ENCODE measurements around the gene RAPGEF1.
A peak's percentile ranks its signal among the peaks of the same experiment; 100 is the strongest.

DNA sequence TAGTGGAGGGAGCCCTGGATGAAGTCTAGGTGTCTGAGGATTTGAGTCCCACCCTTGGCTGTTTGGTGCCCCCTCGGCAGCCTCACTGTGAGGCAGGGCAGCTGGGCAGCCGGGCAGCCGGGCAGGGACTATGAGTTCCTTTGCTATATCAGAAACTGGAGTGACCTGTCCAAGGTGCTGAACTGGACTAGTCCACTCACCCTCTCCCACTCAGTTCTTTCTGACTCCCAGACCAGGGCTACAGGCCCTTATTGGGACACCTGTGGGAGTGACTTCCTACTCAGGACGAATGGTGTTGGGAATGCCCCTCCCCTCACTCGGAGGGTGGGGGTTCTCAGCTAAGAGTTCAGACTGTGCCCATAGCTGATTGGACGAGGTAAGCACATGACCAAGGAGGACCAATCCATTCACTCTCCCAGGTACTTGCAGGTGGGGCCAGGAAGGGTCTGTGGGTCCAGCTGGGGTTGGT, 34.1 kb upstream of the RAPGEF1 start:
- no peak for TF ChIP-seq YY1 (tag by site-specific recombination; IDR thresholded peaks at IDR 0.05)
- TF ChIP-seq, protein P1, sequence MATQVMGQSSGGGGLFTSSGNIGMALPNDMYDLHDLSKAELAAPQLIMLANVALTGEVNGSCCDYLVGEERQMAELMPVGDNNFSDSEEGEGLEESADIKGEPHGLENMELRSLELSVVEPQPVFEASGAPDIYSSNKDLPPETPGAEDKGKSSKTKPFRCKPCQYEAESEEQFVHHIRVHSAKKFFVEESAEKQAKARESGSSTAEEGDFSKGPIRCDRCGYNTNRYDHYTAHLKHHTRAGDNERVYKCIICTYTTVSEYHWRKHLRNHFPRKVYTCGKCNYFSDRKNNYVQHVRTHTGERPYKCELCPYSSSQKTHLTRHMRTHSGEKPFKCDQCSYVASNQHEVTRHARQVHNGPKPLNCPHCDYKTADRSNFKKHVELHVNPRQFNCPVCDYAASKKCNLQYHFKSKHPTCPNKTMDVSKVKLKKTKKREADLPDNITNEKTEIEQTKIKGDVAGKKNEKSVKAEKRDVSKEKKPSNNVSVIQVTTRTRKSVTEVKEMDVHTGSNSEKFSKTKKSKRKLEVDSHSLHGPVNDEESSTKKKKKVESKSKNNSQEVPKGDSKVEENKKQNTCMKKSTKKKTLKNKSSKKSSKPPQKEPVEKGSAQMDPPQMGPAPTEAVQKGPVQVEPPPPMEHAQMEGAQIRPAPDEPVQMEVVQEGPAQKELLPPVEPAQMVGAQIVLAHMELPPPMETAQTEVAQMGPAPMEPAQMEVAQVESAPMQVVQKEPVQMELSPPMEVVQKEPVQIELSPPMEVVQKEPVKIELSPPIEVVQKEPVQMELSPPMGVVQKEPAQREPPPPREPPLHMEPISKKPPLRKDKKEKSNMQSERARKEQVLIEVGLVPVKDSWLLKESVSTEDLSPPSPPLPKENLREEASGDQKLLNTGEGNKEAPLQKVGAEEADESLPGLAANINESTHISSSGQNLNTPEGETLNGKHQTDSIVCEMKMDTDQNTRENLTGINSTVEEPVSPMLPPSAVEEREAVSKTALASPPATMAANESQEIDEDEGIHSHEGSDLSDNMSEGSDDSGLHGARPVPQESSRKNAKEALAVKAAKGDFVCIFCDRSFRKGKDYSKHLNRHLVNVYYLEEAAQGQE (tag by site-specific recombination; IDR thresholded peaks at IDR 0.05) = peak; percentile 96
- no peak for TF ChIP-seq ZBTB20 (tag by site-specific recombination; IDR thresholded peaks at IDR 0.05)
- no peak for TF ChIP-seq ZNF324 (tag by site-specific recombination; IDR thresholded peaks at IDR 0.05)
- TF ChIP-seq, protein P2, sequence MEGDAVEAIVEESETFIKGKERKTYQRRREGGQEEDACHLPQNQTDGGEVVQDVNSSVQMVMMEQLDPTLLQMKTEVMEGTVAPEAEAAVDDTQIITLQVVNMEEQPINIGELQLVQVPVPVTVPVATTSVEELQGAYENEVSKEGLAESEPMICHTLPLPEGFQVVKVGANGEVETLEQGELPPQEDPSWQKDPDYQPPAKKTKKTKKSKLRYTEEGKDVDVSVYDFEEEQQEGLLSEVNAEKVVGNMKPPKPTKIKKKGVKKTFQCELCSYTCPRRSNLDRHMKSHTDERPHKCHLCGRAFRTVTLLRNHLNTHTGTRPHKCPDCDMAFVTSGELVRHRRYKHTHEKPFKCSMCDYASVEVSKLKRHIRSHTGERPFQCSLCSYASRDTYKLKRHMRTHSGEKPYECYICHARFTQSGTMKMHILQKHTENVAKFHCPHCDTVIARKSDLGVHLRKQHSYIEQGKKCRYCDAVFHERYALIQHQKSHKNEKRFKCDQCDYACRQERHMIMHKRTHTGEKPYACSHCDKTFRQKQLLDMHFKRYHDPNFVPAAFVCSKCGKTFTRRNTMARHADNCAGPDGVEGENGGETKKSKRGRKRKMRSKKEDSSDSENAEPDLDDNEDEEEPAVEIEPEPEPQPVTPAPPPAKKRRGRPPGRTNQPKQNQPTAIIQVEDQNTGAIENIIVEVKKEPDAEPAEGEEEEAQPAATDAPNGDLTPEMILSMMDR (tag by site-specific recombination; IDR thresholded peaks at IDR 0.05) = no peak
- TF ChIP-seq SETDB1 (IDR thresholded peaks at IDR 0.05; ENCODE audit: insufficient read length, low read length) = no peak
- TF ChIP-seq ZNF548 (tag by site-specific recombination; IDR thresholded peaks at IDR 0.05) = no peak
- TF ChIP-seq, protein P3, sequence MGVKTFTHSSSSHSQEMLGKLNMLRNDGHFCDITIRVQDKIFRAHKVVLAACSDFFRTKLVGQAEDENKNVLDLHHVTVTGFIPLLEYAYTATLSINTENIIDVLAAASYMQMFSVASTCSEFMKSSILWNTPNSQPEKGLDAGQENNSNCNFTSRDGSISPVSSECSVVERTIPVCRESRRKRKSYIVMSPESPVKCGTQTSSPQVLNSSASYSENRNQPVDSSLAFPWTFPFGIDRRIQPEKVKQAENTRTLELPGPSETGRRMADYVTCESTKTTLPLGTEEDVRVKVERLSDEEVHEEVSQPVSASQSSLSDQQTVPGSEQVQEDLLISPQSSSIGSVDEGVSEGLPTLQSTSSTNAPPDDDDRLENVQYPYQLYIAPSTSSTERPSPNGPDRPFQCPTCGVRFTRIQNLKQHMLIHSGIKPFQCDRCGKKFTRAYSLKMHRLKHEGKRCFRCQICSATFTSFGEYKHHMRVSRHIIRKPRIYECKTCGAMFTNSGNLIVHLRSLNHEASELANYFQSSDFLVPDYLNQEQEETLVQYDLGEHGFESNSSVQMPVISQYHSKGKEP (tag by site-specific recombination; IDR thresholded peaks at IDR 0.05) = no peak
- TF ChIP-seq BCL11A (tag by site-specific recombination; IDR thresholded peaks at IDR 0.05; ENCODE audit: low read depth) = no peak
- TF ChIP-seq ZNF785 (tag by site-specific recombination; IDR thresholded peaks at IDR 0.05) = no peak
- TF ChIP-seq, protein P4, sequence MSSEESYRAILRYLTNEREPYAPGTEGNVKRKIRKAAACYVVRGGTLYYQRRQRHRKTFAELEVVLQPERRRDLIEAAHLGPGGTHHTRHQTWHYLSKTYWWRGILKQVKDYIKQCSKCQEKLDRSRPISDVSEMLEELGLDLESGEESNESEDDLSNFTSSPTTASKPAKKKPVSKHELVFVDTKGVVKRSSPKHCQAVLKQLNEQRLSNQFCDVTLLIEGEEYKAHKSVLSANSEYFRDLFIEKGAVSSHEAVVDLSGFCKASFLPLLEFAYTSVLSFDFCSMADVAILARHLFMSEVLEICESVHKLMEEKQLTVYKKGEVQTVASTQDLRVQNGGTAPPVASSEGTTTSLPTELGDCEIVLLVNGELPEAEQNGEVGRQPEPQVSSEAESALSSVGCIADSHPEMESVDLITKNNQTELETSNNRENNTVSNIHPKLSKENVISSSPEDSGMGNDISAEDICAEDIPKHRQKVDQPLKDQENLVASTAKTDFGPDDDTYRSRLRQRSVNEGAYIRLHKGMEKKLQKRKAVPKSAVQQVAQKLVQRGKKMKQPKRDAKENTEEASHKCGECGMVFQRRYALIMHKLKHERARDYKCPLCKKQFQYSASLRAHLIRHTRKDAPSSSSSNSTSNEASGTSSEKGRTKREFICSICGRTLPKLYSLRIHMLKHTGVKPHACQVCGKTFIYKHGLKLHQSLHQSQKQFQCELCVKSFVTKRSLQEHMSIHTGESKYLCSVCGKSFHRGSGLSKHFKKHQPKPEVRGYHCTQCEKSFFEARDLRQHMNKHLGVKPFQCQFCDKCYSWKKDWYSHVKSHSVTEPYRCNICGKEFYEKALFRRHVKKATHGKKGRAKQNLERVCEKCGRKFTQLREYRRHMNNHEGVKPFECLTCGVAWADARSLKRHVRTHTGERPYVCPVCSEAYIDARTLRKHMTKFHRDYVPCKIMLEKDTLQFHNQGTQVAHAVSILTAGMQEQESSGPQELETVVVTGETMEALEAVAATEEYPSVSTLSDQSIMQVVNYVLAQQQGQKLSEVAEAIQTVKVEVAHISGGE (tag by site-specific recombination; conservative IDR thresholded peaks at IDR 0.05; ENCODE audit: low read depth) = no peak
- TF ChIP-seq ZNF214 (tag by site-specific recombination; IDR thresholded peaks at IDR 0.05; ENCODE audit: borderline replicate concordance) = no peak
- TF ChIP-seq ZNF311 (tag by site-specific recombination; IDR thresholded peaks at IDR 0.05; ENCODE audit: borderline replicate concordance) = no peak
